ENCODE results near the gene USH1C. TPM values are rescaled to one million over a fixed set of nuclear protein-coding genes. Genes with fewer than 3 reads are reported as not detected.

USH1C gene
- total RNA-seq, 1 experiment from 2014 or later = 1.0 TPM

- no peak overlapping the region for H4K5ac ChIP-seq (ENCODE audit: insufficient read length, low read depth, low read length)
- H2AFZ ChIP-seq (ENCODE audit: low read length) = no peak overlapping the region
- H4K20me1 ChIP-seq (ENCODE audit: control insufficient read depth, insufficient read depth, insufficient read length) = no peaks in the 10 kb centered on the region
- H3K14ac ChIP-seq (ENCODE audit: insufficient read depth, low read length) = no peak overlapping the region
- no peak overlapping the region for H4K8ac ChIP-seq (replicated peaks; ENCODE audit: insufficient read length, low read depth, low read length)
- H3T11ph ChIP-seq (ENCODE audit: low read length) = no peak overlapping the region
- no peak overlapping the region for H3K4ac ChIP-seq (ENCODE audit: low read depth, low read length)
- H2BK12ac ChIP-seq (ENCODE audit: insufficient read length, low read depth, low read length) = no peak overlapping the region
- H4K91ac ChIP-seq (ENCODE audit: insufficient read length, low read depth, low read length) = no peak overlapping the region
- no peak overlapping the region for H2BK20ac ChIP-seq (ENCODE audit: low read depth, low read length, poor library complexity, severe bottlenecking)
- no peak overlapping the region for H3K23ac ChIP-seq (ENCODE audit: insufficient read length, low read depth, low read length)
- H3K27ac Mint-ChIP-seq = no peak overlapping the region
- H3K9me3 Mint-ChIP-seq = peaks cover 2 to 6% of the 10 kb centered on the region in 2 experiments; a peak in 1 of 5 replicates
- H3K4me2 ChIP-seq (ENCODE audit: insufficient read depth, insufficient read length, low read length) = no peak overlapping the region
- peaks cover 11% of the 10 kb centered on the region for H3K27me3 Mint-ChIP-seq (ENCODE audit: low read depth)
- no peak overlapping the region for H3K18ac ChIP-seq (ENCODE audit: insufficient read length, low read depth, low read length)
- no peak overlapping the region for H2AK5ac ChIP-seq (ENCODE audit: insufficient read length, low read length)
- no peak overlapping the region for H3K56ac ChIP-seq (ENCODE audit: insufficient read length, low read depth, low read length)
- H3K4me1 Mint-ChIP-seq = peaks cover 10 to 14% of the 10 kb centered on the region in 2 experiments
- DNase-seq = no peak
- H3K23me2 ChIP-seq (ENCODE audit: insufficient read length, low read depth, low read length, poor library complexity, severe bottlenecking) = no peaks in the 10 kb centered on the region
- H3K9me3 ChIP-seq (ENCODE audit: control insufficient read depth, low read depth, low read length) = no peaks in the 10 kb centered on the region
- H3K27me3 ChIP-seq (ENCODE audit: insufficient read depth, low read length) = no peaks in the 10 kb centered on the region; the same call in 1 of the 2 replicates
- H2BK15ac ChIP-seq (ENCODE audit: low read depth, low read length) = no peak overlapping the region
- no peak overlapping the region for H2BK120ac ChIP-seq (ENCODE audit: low read depth, low read length, poor library complexity, severe bottlenecking)
- H2BK5ac ChIP-seq (ENCODE audit: insufficient read length, low read length) = no peak overlapping the region
- H3K4me1 ChIP-seq (ENCODE audit: insufficient read depth, low read length) = 0 out of 2 replicates have a peak, but pooled peaks cover 5% of the 10 kb centered on the region
- H3K27ac ChIP-seq (ENCODE audit: insufficient read length, low read depth, low read length) = no peak overlapping the region
- no CpG with 5 or more reads among the region's 2 CpGs for WGBS (ENCODE audit: extremely low coverage, insufficient read length, low lambda C conversion rate)
- H3K36me3 Mint-ChIP-seq (ENCODE audit: insufficient read depth in 1 of 3, low read depth in 3 of 3) = peaks cover 4 to 9% (median 9%) of the 10 kb centered on the region in 3 experiments; a peak in 4 of 7 replicates
- TF ChIP-seq CTCF (conservative IDR thresholded peaks at IDR 0.05) = no peak
- no peaks in the 10 kb centered on the region for H3K79me1 ChIP-seq (ENCODE audit: insufficient read depth, low read depth, low read length, poor library complexity, severe bottlenecking)
- no peaks in the 10 kb centered on the region for H3K79me2 ChIP-seq (ENCODE audit: insufficient read depth, low read length)
- H3K9ac ChIP-seq (ENCODE audit: extremely low read depth, insufficient read length, low read length) = no peak overlapping the region
- no peak overlapping the region for H3K4me3 Mint-ChIP-seq
These were observed 91.5 kb downstream of the USH1C start for GRCh38 chr11:17452668-17453067.
